GM18517 (cell line): ENCODE data around the gene NBEAL1.
"Not testable (repeated sequence)": the region's sequence is repeated elsewhere in the genome, so short reads cannot be mapped to it uniquely, and the experiment has no call there.

ENCODE experiments used
- ATAC-seq: cut with Tn5 transposase; IDR thresholded peaks from one replicate; pipeline ENCODE4 v1.9.1; 2021; ENCODE audit warnings: mild to moderate bottlenecking, moderate library complexity; ENCODE audit not compliant: unreplicated experiment

NBEAL1 gene

GRCh38 chr2:203038586-203038985 is 23.9 kb downstream of the NBEAL1 start:
- ATAC-seq, result no peak

GRCh38 chr2:203039211-203039610 is 24.5 kb downstream of the NBEAL1 start:
- ATAC-seq, result not testable (repeated sequence)

GRCh38 chr2:203040966-203041521 is 26.4 kb downstream of the NBEAL1 start:
- no peak for ATAC-seq

- no peak for ATAC-seq
Observed at GRCh38 chr2:203042178-203042577, 27.5 kb downstream of the NBEAL1 start.

- no peak for ATAC-seq
Observed at GRCh38 chr2:203043226-203043625, 28.6 kb downstream of the NBEAL1 start.

GRCh38 chr2:203045867-203046266 is 31.2 kb downstream of the NBEAL1 start:
- ATAC-seq, result no peak

GRCh38 chr2:203052539-203052938 is 37.9 kb downstream of the NBEAL1 start:
- ATAC-seq, result no peak

GRCh38 chr2:203059567-203060240 is 45.0 kb downstream of the NBEAL1 start:
- no peak for ATAC-seq

- no peak for ATAC-seq
Observed at GRCh38 chr2:203061346-203061745, 46.7 kb downstream of the NBEAL1 start.

GRCh38 chr2:203062126-203062525 is 47.5 kb downstream of the NBEAL1 start:
- no peak for ATAC-seq

GRCh38 chr2:203066519-203067091 is 51.9 kb downstream of the NBEAL1 start:
- not testable (repeated sequence) for ATAC-seq

- no peak for ATAC-seq
Observed at GRCh38 chr2:203070701-203071100, 56.0 kb downstream of the NBEAL1 start.

GRCh38 chr2:203071148-203071547 is 56.5 kb downstream of the NBEAL1 start:
- ATAC-seq, result no peak

GRCh38 chr2:203072371-203072770 is 57.7 kb downstream of the NBEAL1 start:
- ATAC-seq, result no peak

GRCh38 chr2:203077451-203077850 is 62.8 kb downstream of the NBEAL1 start:
- no peak for ATAC-seq

GRCh38 chr2:203080447-203081045 is 65.9 kb downstream of the NBEAL1 start:
- ATAC-seq, result no peak

- ATAC-seq, result no peak
Observed at GRCh38 chr2:203083328-203083727, 68.7 kb downstream of the NBEAL1 start.

GRCh38 chr2:203086381-203086780 is 71.7 kb downstream of the NBEAL1 start:
- ATAC-seq, result not testable (repeated sequence)

- not testable (repeated sequence) for ATAC-seq
Observed at GRCh38 chr2:203090721-203091120, 76.0 kb downstream of the NBEAL1 start.

GRCh38 chr2:203097735-203098134 is 83.1 kb downstream of the NBEAL1 start:
- no peak for ATAC-seq

- ATAC-seq, result not testable (repeated sequence)
Observed at GRCh38 chr2:203102357-203102756, 87.7 kb downstream of the NBEAL1 start.

- no peak for ATAC-seq
Observed at GRCh38 chr2:203104273-203104672, 89.6 kb downstream of the NBEAL1 start.
